ENCODE data around the gene CACNA1G.

Gene CACNA1G

GRCh38 chr17:50618300-50618699, 57.8 kb downstream of the CACNA1G start:
- DNase-seq, result no peak

GRCh38 chr17:50618941-50619340, 58.4 kb downstream of the CACNA1G start:
- no peak for DNase-seq

- DNase-seq, result no peak
These were observed 59.0 kb downstream of the CACNA1G start for GRCh38 chr17:50619489-50619888.

- no peak for DNase-seq
These were observed 59.7 kb downstream of the CACNA1G start for GRCh38 chr17:50620237-50620636.

- DNase-seq, result no peak
These were observed 60.3 kb downstream of the CACNA1G start for GRCh38 chr17:50620858-50621257.

- no peak for DNase-seq
These were observed 61.1 kb downstream of the CACNA1G start for GRCh38 chr17:50621574-50622031.

- no peak for DNase-seq
These were observed 63.9 kb downstream of the CACNA1G start for GRCh38 chr17:50624321-50624934.

GRCh38 chr17:50625032-50625871, 64.7 kb downstream of the CACNA1G start:
- DNase-seq, result no peak

GRCh38 chr17:50626037-50626574, 65.6 kb downstream of the CACNA1G start:
- DNase-seq, result peak; percentile 30 to 54

- no peak for DNase-seq
These were observed 66.7 kb downstream of the CACNA1G start for GRCh38 chr17:50627036-50627781.

GRCh38 chr17:50627782-50628601, 67.5 kb downstream of the CACNA1G start:
- no peak for DNase-seq

- DNase-seq, result no peak
These were observed 69.4 kb downstream of the CACNA1G start for GRCh38 chr17:50629902-50630301.

GRCh38 chr17:50630524-50631194, 70.1 kb downstream of the CACNA1G start:
- peak in 1 of 2 experiments; percentile 18 for DNase-seq

GRCh38 chr17:50631195-50631907, 70.8 kb downstream of the CACNA1G start:
- DNase-seq, result no peak

GRCh38 chr17:50631908-50632571, 71.5 kb downstream of the CACNA1G start:
- no peak for DNase-seq

- DNase-seq, result no peak
These were observed 72.1 kb downstream of the CACNA1G start for GRCh38 chr17:50632637-50633036.

GRCh38 chr17:50633683-50634082, 73.2 kb downstream of the CACNA1G start:
- DNase-seq, result no peak

- no peak for DNase-seq
These were observed 73.9 kb downstream of the CACNA1G start, which contains the start of gene ABCC3 for GRCh38 chr17:50634224-50634914. Gene ABCC3, plus strand, starts transcription at chr17:50634881. Its CDS starts 56 bp downstream, at chr17:50634937.

- no peak for DNase-seq
These were observed 74.6 kb downstream of the CACNA1G start for GRCh38 chr17:50634915-50635731.

All from NCI-H1930 (cell line).